Activated CD4-positive, CD25-positive, alpha-beta regulatory T cell treated with anti-CD3 and anti-CD28 coated beads, Interleukin-2, amount 50 U/mL, for 72 hours (primary cell): ENCODE results near the gene MYH7B.

Experiments
- DNase-seq: peaks from one replicate; pipeline ENCODE4 v3.0.0; 2021

The MYH7B gene

DNA sequence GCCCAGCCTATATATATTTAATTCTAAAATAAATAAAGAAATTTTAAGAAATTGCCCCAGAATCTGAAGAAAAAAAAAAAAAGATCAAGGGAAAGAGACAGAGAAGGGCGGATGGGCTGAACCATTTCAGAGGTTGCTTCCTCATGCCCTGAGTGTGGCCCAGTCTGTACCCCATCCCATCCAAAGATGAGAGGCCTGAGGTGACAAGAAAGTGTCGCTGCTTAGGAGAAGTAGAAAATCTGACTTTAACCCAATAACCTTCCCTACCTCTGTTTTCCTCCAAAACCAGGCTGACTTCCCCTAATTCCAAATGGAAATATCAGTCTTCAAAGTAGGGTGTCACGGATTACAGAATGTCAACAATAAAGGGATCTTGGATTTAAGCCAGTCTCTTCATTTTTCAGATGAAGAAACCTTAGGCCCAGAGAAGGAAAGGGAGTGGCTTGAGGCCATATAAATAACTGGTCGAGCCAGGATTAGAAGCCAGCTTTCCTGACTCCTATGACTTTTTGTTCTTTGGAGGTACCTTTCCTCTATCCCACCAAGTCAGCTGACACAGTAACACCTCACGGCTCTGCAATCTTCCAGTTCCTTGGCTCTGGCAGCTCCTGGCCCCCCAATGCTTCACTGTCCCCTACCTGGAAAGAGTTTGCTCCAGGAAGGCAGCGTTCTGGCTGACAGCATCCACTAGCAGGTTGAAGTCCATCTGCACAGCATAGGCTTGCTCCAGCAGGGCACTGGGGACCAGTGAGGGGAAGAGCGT, 10.2 kb upstream of the MYH7B start:
- no peak for DNase-seq

DNA sequence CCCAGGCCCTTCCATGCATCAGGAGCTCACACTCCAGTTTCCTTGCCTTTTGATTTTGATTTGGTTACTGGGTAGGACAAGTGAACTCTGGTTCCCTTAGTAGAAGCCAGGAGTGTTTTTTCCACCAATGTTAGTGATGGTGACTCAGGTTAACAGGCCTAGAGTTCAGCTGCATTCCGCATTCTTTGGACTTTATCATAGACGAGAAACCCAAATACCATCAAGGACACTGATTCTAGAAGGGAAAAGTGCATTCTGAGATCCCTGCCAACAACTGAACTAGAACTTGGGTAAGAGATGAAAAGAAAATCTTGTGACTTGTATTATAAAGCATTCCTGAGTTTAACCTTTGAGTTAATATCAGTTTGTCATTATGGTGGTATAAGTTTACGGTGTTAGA, 9.0 kb upstream of the MYH7B start:
- DNase-seq, result no peak

DNA sequence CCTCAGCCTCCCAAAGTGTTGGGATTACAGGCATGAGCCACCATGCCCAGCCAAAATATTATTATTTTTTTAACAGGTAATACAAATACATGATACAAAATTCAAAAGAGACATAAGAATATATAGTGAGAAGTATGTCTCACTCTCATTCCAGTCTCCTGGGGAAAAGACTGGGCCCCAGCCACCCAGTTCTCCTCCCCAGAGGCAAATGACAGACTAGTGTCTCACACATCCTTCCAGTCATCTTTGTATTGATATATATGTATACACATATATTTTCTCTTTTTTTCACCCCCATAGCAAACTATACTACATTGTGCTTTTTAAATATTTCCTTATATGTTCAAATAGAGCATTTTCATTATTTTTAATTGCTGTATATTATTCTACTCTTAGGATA, 8.3 kb upstream of the MYH7B start:
- DNase-seq, result no peak

DNA sequence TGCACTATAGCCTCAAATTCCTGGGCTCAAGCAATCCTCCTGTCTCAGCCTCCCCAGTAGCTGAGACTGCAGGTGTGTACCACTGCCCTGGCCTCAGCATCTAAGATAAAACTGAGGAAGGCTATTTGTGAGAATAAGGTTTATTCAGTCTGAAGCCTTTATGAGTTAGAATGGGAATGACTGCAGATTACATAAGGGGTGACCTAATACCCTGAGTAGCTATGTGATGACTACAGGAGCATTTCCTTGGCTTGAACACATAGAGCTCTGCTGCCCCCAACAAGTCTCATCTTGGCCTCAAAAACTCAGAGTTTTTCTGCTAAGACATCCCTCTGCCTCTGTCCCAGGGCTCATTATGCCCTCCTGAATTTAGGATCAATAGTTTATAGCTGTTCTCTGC, 7.6 kb upstream of the MYH7B start:
- no peak for DNase-seq

DNA sequence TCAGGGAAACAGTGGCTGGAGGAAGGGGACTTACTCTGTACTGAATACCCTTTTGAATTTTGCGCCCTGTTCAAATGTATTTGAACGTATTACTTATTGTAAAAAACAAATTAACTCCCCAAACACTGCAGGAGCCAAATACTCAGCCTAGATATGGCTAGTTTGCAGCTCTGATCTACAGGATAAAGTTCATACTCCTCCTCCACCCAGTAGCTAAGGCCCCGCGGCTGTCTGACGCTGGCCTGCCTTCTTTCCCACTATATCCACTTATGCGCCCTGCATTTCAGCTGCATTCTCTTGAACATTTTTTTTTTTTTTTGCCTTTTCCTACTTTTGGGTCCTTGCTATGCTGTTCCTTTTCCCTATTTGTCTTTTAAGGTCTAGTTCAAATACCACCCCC, 6.5 kb upstream of the MYH7B start:
- DNase-seq, result no peak

DNA sequence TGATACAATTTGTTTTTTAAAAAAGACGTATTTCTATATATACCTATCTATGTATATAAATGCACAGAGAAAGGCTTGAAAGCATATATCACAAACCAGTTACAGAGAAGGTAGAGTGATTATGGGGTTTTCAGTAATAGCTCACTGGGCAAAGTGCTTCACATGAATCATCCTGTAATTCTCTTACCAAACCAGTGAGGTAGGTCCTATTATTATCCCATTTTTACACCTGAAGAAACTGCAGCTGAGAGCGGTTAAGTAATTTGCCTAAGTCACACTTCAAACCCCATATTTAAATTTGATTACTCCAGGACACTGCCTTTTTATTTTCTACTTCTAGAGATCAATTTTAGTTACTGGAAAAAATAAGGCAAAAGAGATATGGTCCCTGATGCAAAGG, 4.4 kb upstream of the MYH7B start:
- DNase-seq, result no peak

DNA sequence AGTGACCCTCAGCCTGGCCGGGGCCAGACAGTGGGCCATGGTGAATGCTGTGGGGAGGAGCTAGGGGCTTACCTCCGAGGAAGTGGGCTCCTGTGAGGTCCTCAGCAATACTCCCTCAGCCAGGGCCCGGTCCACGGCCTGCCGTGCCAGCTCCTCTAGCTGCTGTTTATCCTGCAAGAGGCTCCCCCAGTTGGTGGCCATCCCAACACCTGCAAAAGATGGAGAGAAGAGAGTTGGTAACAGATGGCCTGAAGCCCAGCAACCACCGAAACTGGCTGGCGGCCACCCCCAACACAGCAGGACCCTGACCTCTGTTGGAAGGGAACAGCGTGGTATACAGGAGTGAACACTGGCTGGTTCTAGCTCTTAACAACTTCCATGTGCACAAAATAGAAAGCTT, 4.0 kb upstream of the MYH7B start:
- no peak for DNase-seq

DNA sequence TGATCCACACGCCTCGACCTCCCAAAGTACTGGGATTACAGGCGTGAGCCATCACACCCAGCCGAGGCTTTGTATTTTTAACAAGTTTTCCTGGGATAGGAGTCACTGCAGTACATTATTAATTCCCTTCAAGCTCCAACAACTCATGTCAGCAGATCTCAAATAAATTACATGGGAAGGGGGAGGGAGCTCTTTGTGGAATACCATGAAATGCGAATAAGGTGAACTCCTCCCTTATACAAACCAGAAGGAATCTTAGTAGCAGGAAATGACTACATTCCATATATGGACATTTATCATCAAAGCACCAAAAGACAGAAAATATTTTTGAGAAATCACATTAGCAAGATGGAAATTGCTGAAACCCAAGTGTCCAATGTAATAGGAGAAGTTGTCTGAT, 3.0 kb upstream of the MYH7B start:
- DNase-seq, result no peak

DNA sequence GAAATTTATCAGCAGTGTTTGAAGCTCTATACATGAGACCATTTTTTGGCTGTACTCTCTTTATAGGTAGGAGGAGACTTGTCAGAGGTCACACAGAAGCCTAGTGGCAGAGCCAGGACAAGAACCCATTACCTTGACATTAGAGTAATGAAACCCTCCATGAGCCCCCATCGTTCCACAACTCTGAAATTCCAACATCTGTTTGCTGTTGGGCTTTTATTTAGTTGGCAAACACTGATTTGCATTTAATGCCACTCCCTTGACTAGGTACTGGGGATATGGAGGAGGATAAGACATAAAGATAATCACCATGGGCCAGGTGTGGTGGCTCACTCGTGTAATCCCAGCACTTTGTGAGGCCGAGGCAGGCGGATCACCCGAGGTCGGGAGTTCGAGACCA, 1.7 kb upstream of the MYH7B start:
- DNase-seq, result no peak

DNA sequence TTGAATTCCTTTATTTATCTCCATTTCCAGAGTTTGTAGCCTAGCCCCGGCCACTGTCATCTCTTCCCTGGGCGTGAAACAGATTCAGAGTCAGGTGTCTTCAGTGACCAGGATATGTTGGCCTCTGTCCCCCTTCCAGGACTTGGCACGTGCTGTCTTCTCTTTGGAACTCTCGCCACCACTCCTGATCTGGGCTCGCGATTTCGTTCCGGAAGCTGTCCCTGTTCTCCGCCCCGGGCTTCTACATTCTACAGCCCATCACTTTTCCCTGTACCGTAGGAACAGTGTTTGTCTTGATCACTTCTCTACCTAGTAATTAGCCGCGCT, 801 bp upstream of the MYH7B start:
- DNase-seq, result no peak

DNA sequence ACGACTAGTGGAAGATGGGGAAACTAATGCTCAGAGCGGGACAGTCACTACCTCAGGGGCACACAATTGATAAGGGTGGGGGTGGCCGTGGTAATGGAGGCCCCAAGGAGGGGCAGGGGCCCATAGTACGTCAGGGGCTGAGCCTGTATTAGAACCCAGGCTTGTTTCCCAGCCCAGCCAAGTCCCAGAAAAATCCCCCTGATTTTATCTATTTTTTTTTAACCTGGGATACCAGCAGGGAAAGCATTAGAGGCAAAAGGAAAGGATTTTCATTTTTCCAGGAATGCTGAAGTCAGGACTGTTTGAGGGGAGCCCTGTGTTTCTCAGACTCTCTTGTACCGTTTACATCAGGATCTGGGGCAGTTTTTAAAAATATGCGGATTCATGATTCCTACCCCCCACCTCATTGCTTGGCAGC, 382 bp downstream of the MYH7B start:
- no peak for DNase-seq

DNA sequence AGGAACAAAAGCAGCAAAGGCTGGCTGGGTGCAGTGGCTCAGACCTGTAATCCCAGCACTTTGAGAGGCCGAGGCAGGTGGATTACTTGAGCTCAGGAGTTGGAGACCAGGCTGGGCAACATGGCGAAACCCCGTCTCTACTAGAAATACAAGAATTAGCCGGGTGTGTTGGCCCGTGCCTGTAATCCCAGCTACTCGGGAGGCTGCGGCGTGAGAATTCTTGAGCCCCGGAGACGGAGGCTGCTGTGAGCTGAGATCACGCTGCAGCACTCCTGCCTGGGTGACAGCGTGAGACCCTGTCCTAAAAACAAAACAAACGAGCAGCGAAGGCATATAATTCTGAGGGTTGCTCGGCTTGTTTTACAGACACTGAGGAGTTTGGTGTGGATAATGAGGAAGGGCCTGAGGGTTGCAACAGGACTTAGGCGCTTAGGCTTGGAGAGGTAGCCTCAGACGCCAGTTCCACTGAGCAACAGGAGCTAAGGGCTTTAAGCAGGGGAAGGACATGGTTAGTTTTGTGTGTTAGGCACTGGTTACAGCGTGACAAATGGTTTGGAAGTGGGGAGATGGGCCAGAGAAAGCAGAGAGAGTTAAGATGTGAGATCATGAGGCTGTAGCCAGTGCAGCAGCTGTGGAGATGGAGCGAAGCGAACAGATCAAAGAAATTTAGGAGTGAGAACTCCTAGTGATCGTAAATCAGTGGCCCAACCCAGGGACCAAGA, 1.2 kb downstream of the MYH7B start:
- DNase-seq, result no peak

DNA sequence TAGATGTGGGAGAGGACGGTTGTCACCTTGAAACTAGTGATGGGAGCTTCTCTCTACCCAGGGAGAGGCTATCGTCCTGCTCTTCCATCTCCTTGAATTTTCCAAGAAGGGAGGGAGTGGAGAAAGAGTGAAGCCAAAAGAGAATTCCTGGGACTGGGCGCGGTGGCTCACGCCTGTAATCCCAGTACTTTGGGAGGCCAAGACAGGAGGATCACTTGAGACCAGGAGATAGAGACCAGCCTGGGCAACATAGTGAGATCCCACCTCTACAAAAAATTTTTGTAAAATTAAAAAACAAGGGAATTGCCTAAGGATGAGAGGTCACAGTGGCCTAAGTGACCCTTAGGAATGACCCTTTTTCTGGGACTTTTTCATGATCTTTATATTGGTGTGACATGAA, 8.8 kb downstream of the MYH7B start:
- DNase-seq, result no peak

DNA sequence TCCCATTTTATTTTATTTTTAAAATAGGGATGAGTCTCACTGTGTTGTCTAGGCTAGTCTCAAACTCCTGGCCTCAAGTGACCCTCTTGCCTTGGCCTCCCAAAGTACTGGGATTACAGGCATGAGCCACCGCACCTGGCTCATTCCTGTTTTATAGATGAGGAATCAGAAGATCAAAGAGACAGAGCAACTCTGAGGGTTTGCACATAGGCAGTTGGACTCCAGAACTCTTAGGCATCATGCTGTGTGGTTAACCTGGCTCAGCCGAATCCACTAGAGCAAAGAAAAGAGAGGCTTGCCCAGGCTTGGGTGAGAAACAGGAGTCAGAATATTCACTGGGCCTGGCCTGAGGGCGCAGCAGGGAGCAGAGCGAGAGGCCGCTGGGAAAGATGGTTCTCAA, 9.4 kb downstream of the MYH7B start:
- no peak for DNase-seq

DNA sequence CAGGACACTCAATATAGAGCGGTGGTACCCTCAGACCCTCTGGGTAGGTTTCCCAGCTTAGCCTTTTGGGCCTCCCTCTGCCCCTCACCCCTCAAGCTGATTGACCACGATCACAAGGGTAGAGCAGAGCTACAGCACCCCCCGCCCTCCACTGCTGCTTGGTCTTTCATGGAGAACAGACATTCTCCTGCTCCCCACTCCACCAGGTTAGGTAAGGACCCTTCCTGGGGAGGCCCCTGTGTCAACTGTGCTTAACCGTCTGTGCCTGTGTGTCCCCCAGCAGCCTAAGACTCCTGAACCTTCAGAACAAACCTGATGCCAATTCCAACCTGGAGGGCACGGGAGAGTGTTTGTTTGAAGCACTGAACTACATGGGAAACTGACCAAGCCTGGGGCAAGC, 11.8 kb downstream of the MYH7B start:
- no peak for DNase-seq

DNA sequence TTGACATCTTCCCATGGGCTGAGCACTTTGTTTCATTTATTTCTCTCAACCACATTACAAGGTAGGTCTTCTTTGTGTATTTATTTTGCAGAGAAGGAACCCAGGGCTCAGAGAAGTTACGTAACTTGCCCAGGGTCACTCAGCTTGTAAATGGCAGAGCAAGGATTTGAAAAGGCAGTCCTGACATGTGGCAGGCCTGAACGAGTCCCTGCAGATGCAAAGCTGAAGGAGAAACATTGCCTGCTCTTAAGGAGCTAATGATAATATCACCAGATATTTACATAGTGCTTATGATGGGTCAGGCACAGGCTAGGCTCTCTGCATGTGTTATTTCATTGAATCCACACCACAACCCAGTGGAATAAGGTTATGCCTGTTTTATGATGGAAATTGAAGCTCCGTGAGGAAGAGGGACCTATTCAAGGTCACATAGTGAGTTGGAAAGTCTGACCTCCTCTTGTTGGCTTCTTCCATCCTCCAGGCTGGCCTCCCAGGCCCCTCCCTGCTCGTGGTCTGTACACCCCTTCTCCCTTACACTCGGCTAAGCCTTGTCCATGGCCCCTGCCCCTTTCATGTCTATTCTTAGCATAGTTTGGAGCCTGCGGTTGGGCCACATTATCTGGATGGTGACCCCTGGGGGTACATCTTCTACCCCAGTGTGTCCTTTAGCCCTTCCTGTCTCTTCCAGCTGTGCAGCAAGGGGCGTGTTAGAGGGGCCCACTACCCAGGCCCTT, 12.5 kb downstream of the MYH7B start:
- no peak for DNase-seq

DNA sequence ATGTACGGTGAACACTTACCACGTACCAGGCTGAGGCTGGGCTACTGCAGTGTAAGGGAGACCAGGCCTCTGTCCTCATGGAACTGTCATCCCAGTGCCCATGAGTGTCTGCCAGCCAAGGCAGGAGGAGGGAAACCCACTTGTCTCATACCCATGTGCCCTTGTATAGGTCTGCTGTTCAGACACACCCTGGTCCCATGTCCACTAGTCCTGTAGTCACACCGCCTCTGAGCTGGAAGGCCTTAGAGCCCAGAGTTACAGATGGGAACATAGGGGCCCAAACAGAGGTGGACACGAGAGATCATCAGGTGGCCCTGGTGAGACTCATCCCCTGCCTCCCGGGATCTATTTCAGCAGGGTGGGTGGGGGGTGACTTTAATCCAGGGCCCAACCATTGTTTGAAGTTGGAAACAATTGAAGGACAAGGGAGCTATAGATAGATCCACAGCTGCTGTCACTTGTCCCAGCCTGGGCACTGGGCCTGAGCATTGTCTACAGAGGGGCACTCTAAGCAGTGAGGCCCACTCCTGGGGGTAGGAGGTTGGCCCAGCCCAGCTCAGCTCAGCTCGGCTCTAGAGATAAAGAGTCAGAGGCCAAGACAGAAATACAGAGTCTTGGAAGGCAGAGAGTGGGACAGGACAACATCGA, 14.6 kb downstream of the MYH7B start:
- no peak for DNase-seq

DNA sequence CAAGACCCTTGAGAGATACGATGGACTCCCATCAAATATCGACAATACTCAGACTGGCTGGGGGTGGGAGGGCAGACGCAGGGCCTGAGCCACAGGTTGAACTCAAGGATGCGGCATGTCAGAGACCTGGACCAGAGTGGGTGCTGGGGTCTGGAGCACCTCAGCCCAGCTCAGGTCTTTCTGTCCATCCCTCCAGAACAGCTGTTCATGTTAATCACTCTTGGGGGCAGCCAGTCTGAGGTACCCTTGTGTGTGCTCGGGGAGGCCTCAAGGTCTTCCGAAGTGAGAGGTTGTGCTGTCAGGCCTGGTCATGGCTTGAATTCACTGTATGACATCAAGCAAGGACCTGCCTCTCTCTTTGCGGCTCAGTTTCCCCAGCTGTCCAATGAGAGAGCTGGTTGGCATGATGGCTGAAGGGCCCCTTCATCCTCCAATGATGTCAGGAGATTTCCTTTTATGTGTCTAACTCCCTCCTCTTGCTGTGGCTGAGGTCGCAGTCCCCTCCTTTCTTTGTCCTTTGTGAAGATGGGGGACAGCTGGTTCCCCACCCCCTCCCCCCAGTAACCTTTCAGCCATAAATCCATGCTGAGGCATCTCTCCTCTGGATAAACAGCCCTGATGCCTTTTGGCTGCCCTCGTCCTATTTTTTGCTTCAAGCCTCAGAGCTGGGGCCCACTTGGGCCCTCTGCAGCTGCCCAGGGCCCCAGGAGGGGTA, 15.3 kb downstream of the MYH7B start:
- DNase-seq, result no peak

DNA sequence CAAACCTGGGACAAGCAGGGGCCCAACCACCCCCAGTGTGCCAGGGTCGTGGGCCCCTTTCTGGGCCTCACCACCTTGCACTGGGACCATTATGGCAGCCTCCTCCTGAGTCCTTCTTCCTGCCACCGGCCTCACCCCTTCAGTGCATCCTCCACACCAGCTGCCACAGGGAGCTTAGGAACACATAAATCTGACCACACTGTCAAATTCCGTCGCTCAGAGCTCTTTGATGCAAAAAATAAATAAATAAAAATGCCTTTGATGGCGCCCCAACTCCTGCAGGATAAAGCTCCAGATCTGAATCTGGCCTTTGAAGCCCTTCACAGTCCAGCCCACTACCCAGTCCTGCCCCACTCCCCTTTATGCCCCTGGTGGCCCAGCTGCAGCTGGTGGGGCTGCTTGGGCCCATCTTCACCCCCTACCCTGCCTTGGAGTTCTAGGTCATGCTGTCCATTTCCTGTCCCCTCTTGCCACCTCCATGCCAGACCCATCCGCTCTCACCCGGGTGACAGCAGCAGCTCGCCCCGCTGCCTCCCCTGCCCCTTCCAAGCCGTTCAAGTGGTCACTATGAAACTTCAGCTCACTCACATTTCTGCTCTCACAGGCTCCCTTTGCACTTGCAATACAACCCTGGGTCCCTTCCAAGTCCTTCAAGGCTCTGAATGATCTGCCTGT, 16.0 kb downstream of the MYH7B start:
- no peak for DNase-seq

DNA sequence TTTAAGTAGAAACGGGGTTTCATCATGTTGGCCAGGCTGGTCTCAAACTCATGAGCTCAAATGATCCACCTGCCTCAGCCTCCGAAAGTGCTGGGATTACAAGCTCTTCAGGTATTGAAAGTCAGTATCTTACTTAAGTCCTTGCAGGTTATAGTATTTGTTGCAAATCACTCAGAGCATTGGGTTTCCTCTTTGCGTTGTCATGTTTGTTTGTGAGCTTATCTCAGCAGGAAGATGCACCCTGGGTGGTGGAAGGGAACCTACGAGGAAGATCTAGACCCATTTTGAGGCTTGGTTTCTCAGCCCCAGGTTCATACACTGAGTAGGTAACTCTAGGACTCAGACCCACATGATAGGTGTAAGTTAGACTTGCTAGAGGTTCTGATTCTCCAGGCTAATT, 18.6 kb downstream of the MYH7B start:
- no peak for DNase-seq

DNA sequence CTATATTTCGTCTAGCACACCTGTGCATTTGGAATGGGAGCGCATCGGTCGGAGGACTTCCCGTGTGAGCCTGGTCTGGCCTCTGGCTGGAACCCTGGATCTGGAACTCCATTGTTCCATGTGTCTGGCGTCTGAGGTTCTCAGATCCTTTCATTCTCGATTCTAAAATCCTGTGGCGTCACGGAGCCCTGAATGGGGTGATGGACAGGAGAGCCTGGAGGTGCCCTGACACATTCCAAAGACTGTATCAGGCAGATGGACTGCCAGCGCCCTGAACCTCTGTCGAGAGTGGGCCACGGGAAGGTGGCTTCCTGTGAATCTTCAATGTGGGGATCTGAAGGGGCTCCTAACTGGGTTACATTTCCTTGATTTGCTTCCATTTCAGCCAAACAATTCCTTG, 20.6 kb downstream of the MYH7B start:
- no peak for DNase-seq

DNA sequence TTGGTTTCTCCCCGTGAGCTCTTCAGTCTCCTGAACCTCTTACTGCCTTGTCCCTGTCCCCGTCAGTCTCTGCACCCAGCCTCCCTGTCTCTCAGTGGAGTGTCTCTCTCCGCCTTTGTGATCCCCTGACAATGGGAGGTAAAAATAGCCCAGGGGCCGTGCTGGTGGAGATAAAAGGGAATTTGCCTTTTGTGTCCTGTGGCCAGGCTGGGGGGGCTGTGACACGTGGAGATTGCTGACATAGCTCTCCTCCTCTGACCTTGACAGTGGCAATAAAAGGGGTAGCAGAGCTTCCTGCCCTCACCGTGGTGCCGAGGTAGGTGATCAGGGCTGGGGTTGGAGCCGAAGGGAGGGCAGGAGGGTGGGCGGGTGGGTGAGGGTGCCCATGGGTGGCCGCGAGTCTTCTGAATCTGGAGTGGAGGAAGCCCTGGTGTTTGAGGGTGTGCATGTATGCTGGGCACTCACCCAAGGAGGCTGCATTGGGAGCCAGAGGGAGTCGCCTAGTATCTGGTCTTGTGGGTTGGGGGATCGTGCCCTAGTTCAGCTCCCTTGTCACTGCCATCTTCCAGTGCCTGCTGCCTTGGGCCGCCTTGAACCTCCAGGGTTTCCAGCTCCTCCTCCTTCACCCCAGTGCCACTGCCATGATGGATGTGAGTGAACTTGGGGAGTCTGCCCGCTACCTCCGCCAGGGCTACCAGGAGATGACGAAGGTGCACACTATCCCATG, 21.9 kb downstream of the MYH7B start:
- no peak for DNase-seq
